Thyroid gland (tissue), 4 donors: ENCODE data around the gene GALNT17. TPM values are rescaled to one million over a fixed set of nuclear protein-coding genes. Genes with fewer than 3 reads are reported as not detected.

Source experiments
- DNase-seq, 2 donors: peaks; one replicate each; pipeline ENCODE4 v3.0.0-alpha.2; 2019
- H3K27ac ChIP-seq, 3 donors: fragments of 200-600 bp; sonication (generic); 1 replicate in 2 of 3; 2 replicates in 1 of 3; pipeline ENCODE4 v1.5.1; 2016 to 2019; ENCODE audit warnings: mild to moderate bottlenecking in 1 of 3, moderate library complexity in 1 of 3
- H3K27me3 ChIP-seq: fragments of 200-600 bp; sonication (generic); one replicate; pipeline ENCODE4 v1.5.1; 2019
- H3K36me3 ChIP-seq, 2 donors: fragments of 200-600 bp; sonication (generic); one replicate each; pipeline ENCODE4 v1.5.1; 2016 to 2019
- H3K4me1 ChIP-seq, 2 donors: fragments of 200-600 bp; sonication (generic); one replicate each; pipeline ENCODE4 v1.5.1; 2017 to 2019
- H3K4me3 ChIP-seq, 3 donors: fragments of 200-600 bp; sonication (generic); replicated peaks in 1 of 3; 1 replicate in 2 of 3; 2 replicates in 1 of 3; pipeline ENCODE4 v1.5.1; 2016; ENCODE audit warnings: mild to moderate bottlenecking in 1 of 3
- H3K9me3 ChIP-seq: fragments of 200-600 bp; sonication (generic); one replicate; pipeline ENCODE4 v1.5.1; 2017
- CTCF ChIP-seq, 6 experiments: fragments of 200-600 bp in 3 of 6; fragments of 450-650 bp in 3 of 6; sonication (generic) in 3 of 6; IDR thresholded peaks; one replicate each; pipeline ENCODE4 v1.5.1; 2016 to 2019; ENCODE audit warnings: antibody characterized with exemption in 6 of 6, mild to moderate bottlenecking in 2 of 6, inconsistent platforms in 1 of 6, moderate library complexity in 1 of 6
- POLR2A ChIP-seq, 2 donors: fragments of 450-650 bp; IDR thresholded peaks; one replicate each; pipeline ENCODE4 v1.6.1; 2017; ENCODE audit warnings: antibody characterized with exemption in 2 of 2, mild to moderate bottlenecking in 2 of 2, moderate library complexity in 1 of 2
- WGBS, 2 donors: methylation state at CpG; one replicate each; pipeline ENCODE4 v1.1.5; 2017; 5-methylcytosine and 5-hydroxymethylcytosine counted together
- intact Hi-C: fragments of 100-400 bp; cut with DNase I; formaldehyde crosslinking; loops from one replicate; pipeline ENCODE4 v1.15.1; 2023
- total RNA-seq, 4 donors: library from RNA; depleted of rRNA; stranded (reverse); fragments of >200 nt; gene quantifications; one replicate each; pipeline ENCODE4 v1.2.3, GENCODE V29; 2016

The GALNT17 gene
- total RNA-seq, 4 donors from 2014 or later: 5.8 to 63.8 (median 37.1) TPM

DNA sequence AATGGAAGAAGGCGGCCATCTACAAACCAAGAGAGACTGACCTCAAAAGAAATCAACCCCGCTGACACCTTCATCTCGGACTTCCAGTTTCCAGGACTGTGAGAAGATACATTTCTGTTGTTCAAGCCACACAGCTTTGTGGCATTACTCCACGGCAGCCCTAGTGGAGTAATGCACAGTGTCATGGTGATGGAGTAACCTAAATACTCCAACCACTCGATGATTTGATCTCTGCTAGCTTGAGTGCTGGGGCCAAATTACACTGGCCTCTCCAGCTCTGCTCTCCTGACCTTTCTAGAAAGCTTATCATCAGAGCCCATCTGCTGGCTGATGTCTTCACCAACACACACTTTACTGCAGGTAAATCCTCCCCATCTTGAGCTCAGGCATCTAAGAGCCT is 52.2 kb downstream of the GALNT17 start:
- H3K9me3 ChIP-seq: no peaks in the 10 kb centered on the region
- peaks cover 0 to 3% of the 10 kb centered on the region in 2 donors for H3K4me1 ChIP-seq
- no peak for DNase-seq
- intact Hi-C loops: no loop called here
- H3K27me3 ChIP-seq: no peaks in the 10 kb centered on the region
- WGBS, 2 donors: 69 to 87% methylated on average over 5 of the region's 5 CpGs
- no peak overlapping the region for H3K27ac ChIP-seq
- H3K4me3 ChIP-seq: no peak overlapping the region
- H3K36me3 ChIP-seq: no peaks in the 10 kb centered on the region
- TF ChIP-seq CTCF (IDR thresholded peaks at IDR 0.05) (no peak), POLR2A (IDR thresholded peaks at IDR 0.05) (no peak)

DNA sequence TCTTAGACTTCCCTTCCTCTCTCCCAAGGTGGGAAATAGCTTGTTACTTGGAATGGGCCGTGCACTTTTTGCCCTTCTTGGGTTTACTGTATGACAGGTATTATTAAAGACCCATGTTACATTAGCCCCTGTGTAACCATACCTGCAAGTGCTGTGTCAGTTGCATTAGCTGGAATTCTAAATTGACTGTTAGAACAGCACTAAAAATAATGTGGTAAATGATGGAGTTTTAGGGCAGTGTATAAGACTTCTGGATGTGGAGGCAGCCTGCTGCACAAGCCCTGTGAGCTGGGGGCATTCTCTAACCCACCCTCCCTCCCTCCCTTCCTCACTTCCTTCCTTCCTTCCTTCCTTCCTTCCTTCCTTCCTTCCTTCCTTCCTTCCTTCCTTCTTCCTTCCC is 52.7 kb downstream of the GALNT17 start:
- Histone ChIP-seq H3K27ac (no peak overlapping the region), H3K27me3 (no peaks in the 10 kb centered on the region), H3K36me3 (no peaks in the 10 kb centered on the region), H3K9me3 (no peaks in the 10 kb centered on the region), H3K4me3 (no peak overlapping the region), H3K4me1 (peaks cover 0 to 3% of the 10 kb centered on the region in 2 donors)
- intact Hi-C loops: no loop called here
- 65 to 79% methylated on average over 1 of the region's 1 CpG for WGBS, 2 donors
- no peak for DNase-seq
- TF ChIP-seq CTCF (IDR thresholded peaks at IDR 0.05) (no peak), POLR2A (IDR thresholded peaks at IDR 0.05) (no peak)

DNA sequence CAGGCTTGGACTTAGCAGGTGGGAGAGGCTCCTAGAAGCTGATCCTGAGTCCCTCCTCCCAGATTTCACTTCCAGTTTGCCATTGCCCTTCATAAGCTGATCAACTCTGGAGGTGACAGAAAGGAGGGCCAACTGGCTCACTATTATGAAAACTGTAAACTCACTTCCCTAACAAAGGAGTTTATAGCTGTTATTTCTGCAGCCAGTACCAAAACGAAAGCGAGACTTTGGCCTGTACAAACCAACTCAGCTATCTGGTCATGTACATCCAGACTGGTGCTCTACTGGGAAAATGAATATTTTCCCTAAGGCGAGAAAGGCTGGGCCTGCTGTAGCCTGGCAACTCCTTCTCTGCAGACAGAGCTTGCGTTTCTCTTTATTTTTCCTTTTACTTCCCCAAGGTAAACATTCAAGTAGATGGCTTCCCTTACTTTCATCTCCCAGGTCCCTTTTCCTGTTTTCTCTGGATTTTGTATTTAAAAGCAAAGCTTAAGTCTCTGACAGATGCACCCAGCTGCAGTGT is 54.7 kb downstream of the GALNT17 start:
- no peaks in the 10 kb centered on the region for H3K27me3 ChIP-seq
- no peaks in the 10 kb centered on the region for H3K36me3 ChIP-seq
- H3K4me1 ChIP-seq: peaks cover 0 to 3% of the 10 kb centered on the region in 2 donors
- WGBS, 2 donors: 77 to 79% methylated on average over 4 of the region's 4 CpGs
- no peaks in the 10 kb centered on the region for H3K9me3 ChIP-seq
- no peak overlapping the region for H3K4me3 ChIP-seq
- TF ChIP-seq POLR2A (IDR thresholded peaks at IDR 0.05): no peak
- TF ChIP-seq CTCF (IDR thresholded peaks at IDR 0.05): no peak
- peak overlapping the region in 1 of 3 donors; percentile 34 for H3K27ac ChIP-seq
- DNase-seq: no peak
- intact Hi-C loops: no loop called here

GRCh38 chr7:71191771-71192170 is 59.8 kb downstream of the GALNT17 start:
- no peaks in the 10 kb centered on the region for H3K27me3 ChIP-seq
- 90 to 95% methylated on average over 6 of the region's 6 CpGs for WGBS, 2 donors
- H3K4me3 ChIP-seq: no peak overlapping the region
- no peak overlapping the region for H3K27ac ChIP-seq
- H3K4me1 ChIP-seq: peaks cover 0 to 3% of the 10 kb centered on the region in 2 donors
- no peaks in the 10 kb centered on the region for H3K36me3 ChIP-seq
- TF ChIP-seq POLR2A (IDR thresholded peaks at IDR 0.05) (no peak), CTCF (IDR thresholded peaks at IDR 0.05) (no peak)
- H3K9me3 ChIP-seq: no peaks in the 10 kb centered on the region
- DNase-seq: no peak
- intact Hi-C loops: no loop called here

- Histone ChIP-seq H3K9me3 (no peaks in the 10 kb centered on the region), H3K4me1 (peaks cover 0 to 2% of the 10 kb centered on the region in 2 donors), H3K36me3 (no peaks in the 10 kb centered on the region), H3K27ac (no peak overlapping the region), H3K4me3 (no peak overlapping the region), H3K27me3 (no peaks in the 10 kb centered on the region)
- no peak for DNase-seq
- intact Hi-C loops: no loop called here
- WGBS, 2 donors: 75 to 83% methylated on average over 5 of the region's 5 CpGs
- no peak for TF ChIP-seq CTCF (IDR thresholded peaks at IDR 0.05)
- TF ChIP-seq POLR2A (IDR thresholded peaks at IDR 0.05): no peak
These were observed 61.3 kb downstream of the GALNT17 start for GRCh38 chr7:71193099-71193810.
